CD4-positive, alpha-beta T cell treated with Interleukin-4 for 4 hours (primary cell): ENCODE results near the gene DERA.

Source experiments
- DNase-seq: peaks from one replicate; pipeline ENCODE4 v3.0.0-alpha.2; 2020

The DERA gene

GRCh38 chr12:16086942-16087341 is 175.8 kb downstream of the DERA start:
- no peak for DNase-seq
